ENCODE results near the gene ZNRF3. TPM values are rescaled to one million over a fixed set of nuclear protein-coding genes. Genes with fewer than 3 reads are reported as not detected.

The ZNRF3 gene
- total RNA-seq, 4 donors from 2014 or later: 1.7 to 8.1 (median 4.8) TPM

GRCh38 chr22:29096736-29097669 lies 213.6 kb downstream of the ZNRF3 start:
- TF ChIP-seq, protein P1, sequence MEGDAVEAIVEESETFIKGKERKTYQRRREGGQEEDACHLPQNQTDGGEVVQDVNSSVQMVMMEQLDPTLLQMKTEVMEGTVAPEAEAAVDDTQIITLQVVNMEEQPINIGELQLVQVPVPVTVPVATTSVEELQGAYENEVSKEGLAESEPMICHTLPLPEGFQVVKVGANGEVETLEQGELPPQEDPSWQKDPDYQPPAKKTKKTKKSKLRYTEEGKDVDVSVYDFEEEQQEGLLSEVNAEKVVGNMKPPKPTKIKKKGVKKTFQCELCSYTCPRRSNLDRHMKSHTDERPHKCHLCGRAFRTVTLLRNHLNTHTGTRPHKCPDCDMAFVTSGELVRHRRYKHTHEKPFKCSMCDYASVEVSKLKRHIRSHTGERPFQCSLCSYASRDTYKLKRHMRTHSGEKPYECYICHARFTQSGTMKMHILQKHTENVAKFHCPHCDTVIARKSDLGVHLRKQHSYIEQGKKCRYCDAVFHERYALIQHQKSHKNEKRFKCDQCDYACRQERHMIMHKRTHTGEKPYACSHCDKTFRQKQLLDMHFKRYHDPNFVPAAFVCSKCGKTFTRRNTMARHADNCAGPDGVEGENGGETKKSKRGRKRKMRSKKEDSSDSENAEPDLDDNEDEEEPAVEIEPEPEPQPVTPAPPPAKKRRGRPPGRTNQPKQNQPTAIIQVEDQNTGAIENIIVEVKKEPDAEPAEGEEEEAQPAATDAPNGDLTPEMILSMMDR (IDR thresholded peaks at IDR 0.05; ENCODE audit: low read depth): no peak

- TF ChIP-seq, protein P1 (IDR thresholded peaks at IDR 0.05; ENCODE audit: low read depth): no peak
Observed at GRCh38 chr22:29098296-29098695, 214.9 kb downstream of the ZNRF3 start.

DNA sequence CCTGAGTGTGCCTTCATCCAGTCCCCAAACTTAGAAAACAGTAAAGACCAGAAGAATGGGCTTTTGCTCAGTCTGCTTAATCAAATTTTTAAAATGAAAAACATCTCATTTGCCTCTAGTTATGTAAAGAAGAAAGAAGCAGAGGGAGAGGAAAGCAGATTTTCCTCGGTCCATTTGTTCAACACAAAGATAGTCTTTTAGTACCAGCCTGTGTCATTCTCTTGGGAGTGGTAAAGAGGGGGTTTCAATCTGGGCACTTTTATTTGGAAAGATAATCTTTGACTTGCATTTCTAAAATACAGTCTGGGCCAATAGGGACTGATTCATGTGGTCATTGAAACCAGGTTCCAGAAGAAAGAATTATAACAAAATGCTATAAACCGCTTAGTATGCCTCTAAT lies 218.9 kb downstream of the ZNRF3 start:
- TF ChIP-seq, protein P1 (IDR thresholded peaks at IDR 0.05; ENCODE audit: low read depth): no peak

DNA sequence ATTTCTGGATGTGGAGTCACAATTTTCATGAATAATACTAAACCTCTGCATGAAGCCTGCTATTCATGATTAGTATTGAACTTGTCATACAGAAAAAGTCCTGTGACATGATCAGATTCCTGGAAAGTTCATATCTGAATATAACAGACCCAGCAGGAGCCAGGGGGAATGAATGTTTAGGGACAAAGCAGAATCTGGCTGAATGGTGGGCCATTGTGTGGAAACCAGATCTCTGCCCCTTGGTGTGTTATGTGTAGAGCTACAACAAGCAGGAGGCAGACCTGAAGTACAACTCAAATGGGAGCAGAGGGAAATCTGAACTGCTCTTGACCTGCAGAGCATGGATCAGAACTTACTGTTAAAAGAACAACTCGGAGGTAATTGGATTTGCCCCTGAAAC lies 219.7 kb downstream of the ZNRF3 start:
- TF ChIP-seq, protein P1 (IDR thresholded peaks at IDR 0.05; ENCODE audit: low read depth): no peak

- TF ChIP-seq, protein P1 (IDR thresholded peaks at IDR 0.05; ENCODE audit: low read depth): no peak
Observed at GRCh38 chr22:29105468-29105867, 222.1 kb downstream of the ZNRF3 start.

DNA sequence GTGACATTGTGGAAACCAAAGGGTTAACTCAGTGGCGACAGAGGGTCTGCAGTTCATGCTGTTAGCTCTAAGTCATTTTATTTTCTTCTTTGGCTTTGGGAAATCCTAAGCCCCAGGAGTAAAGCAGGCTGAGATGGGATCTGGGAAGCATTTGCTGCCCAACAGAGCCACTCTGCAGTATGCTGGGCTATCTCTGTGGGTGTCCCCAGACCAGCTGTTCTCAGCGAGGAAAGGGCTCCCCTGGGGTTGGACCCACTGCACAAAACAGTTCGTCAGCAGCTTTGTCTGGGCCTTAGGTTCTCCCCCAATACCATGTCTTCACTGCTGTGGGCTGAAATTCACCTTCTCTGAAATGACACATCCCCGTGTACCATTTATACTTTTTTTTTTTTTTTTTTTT lies 223.5 kb downstream of the ZNRF3 start:
- TF ChIP-seq, protein P1 (IDR thresholded peaks at IDR 0.05; ENCODE audit: low read depth): no peak

Small RNAs within 50 kb of the gene (small RNA-seq; reads per million reads assigned to genes)
- gene Z93930.1: not detected

Other genes starting within 250 kb of the ZNRF3 start
- 10 to 100 TPM; 42.6 to 71.6 (median 43.4) TPM for gene TTC28, start 203.7 kb upstream of the ZNRF3 start, total RNA-seq
- 10 to 100 TPM in 1 of 4 donors, 1 to 10 TPM in 3; 2.6 to 14.4 (median 5.8) TPM for gene CHEK2, start 141.8 kb upstream of the ZNRF3 start, total RNA-seq
- 10 to 100 TPM; 10.6 to 26.0 (median 20.9) TPM for gene HSCB, start 141.5 kb upstream of the ZNRF3 start, total RNA-seq
- 10 to 100 TPM; 17.1 to 21.5 (median 18.4) TPM for gene CCDC117, start 110.9 kb upstream of the ZNRF3 start, total RNA-seq
- gene XBP1, start 83.0 kb upstream of the ZNRF3 start, total RNA-seq: 100 to 1,000 TPM in 1 of 4 donors, 10 to 100 TPM in 3; 87.5 to 185 (median 90.4) TPM
- gene C22orf31, start 178.3 kb downstream of the ZNRF3 start, total RNA-seq: not detected
- gene KREMEN1, start 189.5 kb downstream of the ZNRF3 start, total RNA-seq: 10 to 100 TPM in 1 of 4 donors, 1 to 10 TPM in 3; 7.6 to 15.9 (median 8.9) TPM